HG02623 (cell line): ENCODE measurements around the gene MCM7.

Experiments
- ATAC-seq: cut with Tn5 transposase; IDR thresholded peaks from one replicate; pipeline ENCODE4 v1.9.1; 2021; ENCODE audit warnings: moderate library complexity; ENCODE audit not compliant: unreplicated experiment

The MCM7 gene

GRCh38 chr7:100124301-100125230, 23.4 kb upstream of the MCM7 start:
- ATAC-seq = no peak

DNA sequence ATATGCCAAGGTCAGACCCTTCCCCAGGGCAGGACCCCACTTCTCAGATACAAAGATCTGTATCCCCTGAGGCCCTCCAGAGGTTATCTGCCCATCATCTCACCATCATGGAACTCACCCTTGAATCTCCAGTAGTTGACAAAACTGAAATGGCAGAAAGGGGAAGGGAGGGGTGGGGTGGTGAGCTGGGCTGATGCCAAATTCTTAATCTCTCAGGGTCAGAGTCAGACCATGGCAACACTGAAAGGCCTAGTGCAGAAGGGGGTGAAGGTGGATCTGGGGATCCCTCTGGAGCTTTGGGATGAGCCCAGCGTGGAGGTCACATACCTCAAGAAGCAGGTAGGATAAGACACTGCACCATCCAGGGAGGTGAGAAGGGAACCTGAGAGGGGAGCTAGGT, 21.4 kb upstream of the MCM7 start:
- no peak for ATAC-seq

DNA sequence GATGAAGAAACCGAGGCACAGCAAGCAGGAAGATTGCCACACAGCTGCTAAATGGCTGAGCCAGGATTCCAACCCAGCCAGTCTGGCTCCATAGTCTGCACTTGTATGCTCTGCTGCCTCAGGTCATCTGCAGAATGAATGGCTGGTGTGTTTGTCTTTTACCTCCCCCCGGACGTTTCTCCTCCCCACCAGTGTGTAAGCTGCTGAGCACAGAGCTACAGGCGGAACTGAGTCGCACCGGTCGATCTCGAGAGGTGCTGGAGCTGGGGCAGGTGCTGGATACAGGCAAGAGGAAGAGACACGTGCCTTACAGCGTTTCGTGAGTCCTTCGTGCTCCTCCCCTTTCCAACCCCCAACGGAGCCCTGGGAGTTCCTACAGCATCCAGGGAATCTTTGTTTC, 20.9 kb upstream of the MCM7 start:
- ATAC-seq = no peak

DNA sequence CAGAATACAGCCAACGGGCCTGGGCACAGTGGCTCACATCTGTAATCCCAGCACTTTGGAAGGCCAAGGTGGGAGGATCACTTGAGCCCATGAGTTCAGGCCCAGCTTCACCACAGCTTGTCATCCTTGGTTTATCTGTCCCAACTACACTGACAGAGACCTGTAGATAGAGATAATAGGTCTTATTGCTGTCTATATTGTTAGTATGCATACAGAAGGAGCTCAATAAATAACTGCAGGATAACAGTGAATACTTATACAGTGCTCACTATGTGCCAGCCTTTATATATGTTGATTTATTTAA, 19.5 kb upstream of the MCM7 start:
- no peak for ATAC-seq

DNA sequence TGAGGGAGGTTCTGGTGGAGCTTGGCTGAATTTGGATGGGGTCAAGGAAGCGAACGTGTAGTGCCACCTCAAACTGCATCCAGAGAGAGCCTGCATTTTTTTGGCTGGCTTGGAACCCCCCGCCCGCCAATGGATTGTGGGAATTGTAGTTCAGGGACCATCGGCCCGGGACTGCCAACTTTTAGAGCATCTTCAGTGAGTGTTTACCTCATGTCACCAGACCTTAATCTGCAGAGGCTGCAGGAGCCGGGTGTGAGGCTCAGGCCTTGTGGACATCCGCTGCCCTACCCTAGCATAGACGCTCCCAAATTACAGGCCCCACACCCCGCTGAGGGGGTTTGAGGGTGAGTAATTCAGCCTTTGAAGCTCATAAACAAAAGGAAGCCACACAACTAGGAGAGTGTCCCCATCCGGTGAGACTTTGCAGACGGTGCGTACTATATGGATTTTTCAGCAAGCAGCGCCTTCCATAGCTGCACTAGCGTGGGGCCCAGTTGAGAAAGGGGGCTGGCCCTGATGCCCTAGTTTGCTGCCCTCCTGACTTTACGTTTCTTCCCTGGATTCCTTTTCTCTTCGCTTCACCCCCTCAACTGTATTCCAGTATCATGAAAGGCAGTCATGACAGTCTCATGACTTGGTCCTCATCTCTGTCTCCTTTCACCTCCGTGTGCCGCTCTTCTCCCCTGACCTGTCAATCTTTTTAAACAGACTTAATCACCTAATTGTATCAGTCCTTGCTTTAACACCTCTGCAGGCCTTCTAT, 19.0 kb upstream of the MCM7 start:
- no peak for ATAC-seq

DNA sequence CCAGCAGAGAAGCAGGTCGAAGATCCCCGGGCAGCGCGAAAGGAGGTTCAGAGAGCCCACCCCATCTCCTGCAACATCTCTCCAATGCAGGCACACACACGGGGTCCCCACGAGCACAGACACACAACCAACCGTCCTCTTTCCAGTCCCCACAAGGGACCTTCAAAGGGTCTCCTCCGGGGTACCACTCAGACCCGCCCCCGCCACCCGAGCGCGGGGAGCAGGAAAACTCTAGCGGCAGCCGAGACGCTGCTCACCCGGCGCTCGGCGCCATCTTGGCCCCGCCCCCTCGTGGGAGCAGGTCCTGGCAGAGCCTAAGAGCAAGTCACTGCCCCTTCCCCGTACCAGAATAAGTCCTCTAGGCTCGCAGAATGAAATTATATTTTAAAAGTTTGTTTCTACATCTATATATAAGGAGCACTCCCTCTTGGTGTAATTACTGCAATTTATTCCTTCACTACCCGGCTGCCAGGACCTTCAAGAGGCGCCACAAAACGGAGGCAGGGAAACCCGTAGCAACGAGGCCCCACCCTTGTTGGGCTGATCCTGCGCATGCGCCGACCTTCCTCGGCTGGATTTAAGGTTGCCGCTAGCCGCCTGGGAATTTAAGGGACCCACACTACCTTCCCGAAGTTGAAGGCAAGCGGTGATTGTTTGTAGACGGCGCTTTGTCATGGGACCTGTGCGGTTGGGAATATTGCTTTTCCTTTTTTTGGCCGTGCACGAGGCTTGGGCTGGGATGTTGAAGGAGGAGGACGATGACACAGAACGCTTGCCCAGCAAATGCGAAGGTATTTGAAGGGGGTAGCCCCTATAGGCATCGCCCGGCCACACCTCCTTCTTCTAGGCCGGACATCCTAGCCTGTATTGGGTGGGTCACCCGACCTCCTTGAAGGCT, 18.1 kb upstream of the MCM7 start, which contains the start of the genes CNPY4 and TAF6:
Gene CNPY4, plus strand, starts transcription at position 563 of the 898 bp plus-strand sequence. Its CDS starts 111 bp downstream, at position 674.
Gene TAF6, minus strand, starts transcription at position 287 of the 898 bp plus-strand sequence. CDS start 5,149 bp downstream, outside the sequence.
- peak; percentile 78 for ATAC-seq

DNA sequence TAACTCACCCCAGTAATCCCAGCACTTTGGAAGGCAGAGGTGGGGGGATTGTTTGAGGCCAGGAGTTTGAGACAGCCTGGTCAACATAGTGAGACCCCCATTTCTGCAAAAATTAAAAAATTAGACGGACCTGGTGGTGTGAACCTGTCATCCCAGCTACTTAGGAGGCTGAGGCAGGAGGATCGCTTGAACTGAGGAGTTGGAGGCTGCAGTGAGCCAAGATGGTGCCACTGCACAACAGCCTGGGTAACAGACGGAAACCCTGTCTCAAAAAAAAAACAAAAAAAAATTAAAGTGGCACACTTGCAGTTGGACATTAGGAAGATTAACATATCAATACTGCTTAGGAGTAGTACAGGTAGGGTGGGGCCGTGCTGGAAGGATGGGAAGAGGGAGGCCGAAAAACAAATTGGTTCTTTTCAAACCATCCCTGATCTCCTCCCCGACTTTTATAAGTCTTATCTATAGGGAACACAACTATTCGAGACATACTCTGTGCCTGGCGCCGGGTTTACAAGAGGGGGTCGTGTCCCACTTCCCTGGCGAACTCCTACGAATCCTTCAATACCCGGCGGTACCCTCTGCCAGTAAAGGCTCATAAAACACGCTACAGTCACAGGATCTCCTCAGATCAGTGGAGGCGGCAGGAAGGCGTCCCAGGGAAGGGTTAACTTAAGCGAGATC, 17.3 kb upstream of the MCM7 start:
- no peak for ATAC-seq

DNA sequence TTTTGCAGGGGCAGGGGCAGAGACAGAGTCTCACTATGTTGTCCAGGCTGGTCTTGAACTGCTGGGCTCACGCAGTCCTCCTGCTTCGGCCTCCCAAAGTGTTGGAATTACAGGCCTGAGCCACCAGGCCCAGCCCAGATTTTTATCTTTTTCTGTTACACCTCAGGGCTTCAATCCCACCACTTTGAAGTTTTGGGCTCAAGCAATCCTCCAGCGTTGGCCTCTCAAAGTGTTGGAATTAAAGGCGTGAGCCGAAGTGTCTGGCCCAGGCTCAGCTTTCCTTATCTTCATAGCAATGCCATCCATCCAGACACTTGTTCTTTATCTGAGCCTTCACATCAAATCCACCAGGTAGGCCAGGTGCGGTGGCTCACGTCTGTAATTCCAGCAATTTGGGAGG, 13.8 kb upstream of the MCM7 start:
- no peak for ATAC-seq

- ATAC-seq = no peak
Measured at GRCh38 chr7:100111914-100112313, 10.7 kb upstream of the MCM7 start.

- ATAC-seq = no peak
Measured at GRCh38 chr7:100111156-100111555, 10.0 kb upstream of the MCM7 start.

DNA sequence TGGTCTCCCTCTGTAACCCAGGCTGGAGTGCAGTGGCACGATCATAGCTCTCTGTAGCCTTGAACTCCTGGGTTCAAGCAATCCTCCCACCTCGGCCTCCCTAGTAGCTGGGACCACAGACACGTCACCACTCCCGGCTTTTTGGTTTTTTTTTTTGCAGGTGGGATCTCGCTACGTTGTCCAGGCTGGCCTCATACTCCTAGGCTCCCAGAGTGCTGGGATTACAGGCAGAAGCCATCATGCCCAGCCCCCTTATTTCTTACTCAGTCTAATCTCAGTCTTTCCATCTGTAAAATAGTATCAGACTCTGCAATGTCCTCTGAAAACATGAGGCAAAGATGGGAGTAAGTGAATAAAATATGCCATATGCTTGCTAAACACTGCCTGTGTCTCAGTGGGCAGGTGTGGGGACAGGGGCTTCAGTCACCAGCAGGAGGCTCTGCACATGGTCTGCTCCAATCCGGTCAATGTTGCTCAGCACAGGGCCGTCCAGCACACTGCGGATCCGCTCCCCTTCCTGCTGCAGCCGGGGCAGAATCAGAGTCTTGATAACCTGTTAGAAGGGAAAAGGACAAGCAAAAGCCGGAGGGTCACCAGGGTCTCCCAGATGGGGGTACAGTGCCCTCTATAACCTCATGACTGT, 8.4 kb upstream of the MCM7 start:
- ATAC-seq = no peak

DNA sequence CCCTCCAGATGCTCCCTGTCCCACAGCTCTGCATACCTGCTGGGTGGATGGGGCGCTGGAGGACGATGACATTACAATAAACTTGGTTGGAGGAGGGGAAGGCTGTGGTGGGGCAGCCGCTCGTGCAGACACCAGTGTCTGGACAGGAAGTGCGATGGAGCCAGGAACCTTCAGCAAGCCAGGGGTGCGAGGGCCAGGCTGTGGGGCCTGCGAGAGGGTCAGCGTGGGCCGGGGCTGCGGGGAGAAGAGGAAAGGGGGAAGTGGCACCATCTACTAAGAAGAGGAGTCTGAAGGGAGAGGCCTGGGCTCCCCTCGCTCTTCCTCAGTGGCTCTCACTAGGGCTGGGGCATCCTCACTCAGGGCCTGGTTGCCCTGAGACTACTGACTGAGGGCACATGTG, 6.7 kb upstream of the MCM7 start:
- ATAC-seq = no peak

DNA sequence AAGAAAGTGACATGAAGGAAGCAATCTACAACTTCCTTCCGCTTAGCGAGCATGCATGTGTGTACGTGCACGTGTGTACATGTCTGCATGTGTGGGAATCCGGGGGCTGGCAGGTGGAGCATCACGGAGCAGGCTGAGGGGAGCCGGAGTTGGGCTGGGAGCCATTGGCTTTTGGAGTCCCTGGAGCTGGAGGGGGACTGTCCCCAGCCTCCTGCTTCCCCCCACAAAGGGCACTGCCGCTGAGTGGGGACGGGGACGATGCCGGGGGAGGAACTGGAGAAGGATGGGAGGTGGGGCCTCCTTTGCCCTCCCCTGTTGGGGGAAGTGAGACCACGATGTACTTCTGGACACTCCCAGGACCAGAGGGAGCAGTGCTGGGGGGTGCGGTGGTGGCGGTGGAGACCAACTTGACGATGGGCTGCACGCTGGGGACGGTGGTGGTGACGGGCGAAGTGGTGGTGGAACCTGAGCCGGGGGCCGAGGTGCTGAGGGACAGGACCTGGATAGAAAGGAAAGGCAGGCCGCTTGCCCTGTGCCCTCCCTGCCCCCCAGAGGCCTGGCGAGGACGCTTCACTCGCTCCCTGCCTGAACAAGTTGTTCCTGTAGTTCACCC, 6.0 kb upstream of the MCM7 start:
- ATAC-seq = no peak

DNA sequence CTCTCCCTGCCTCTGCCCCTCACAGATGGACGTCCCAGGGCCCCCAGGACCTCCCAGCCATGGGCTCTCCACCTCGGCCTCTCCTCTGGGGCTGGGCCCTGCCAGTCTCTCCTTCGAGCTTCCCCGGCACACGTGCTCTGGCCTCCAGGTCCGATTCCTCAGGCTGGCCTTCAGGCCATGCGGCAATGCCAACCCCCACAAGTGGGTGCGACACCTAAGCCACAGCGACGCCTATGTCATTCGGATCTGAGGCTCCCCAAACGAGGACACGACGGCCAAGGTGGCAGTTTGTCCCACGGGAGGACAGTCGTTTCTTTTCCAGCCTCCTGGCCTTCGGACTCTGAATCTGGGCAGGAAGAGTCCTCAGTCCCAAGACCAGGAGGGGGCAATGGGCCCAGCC, 5.4 kb upstream of the MCM7 start:
- ATAC-seq = no peak

DNA sequence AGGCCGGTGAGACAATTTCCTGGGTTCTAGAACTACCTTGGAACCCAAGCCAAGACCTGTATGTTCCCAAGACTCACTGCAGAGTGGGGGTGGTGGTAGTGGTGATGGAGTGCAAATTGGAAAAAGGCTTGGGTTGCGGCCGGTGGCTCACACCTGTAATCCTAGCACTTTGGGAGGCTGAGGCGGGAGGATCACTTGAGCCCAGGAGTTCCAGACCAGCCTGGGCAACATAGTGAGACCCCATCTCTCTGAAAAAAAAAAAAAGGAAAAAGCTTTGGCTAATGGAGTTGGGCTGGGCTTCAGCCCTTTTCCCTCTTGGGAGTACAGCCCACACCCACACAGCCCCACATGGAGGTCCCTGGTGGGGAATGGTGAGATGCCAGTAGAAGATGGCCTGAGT, 4.3 kb upstream of the MCM7 start:
- ATAC-seq = no peak

GRCh38 chr7:100102950-100103840, 2.0 kb upstream of the MCM7 start:
- ATAC-seq = no peak

- peak; percentile 69 for ATAC-seq
Measured at GRCh38 chr7:100100420-100101015, 679 bp downstream of the MCM7 start.

GRCh38 chr7:100099452-100099851, 1.7 kb downstream of the MCM7 start:
- no peak for ATAC-seq
